ENCODE data around the gene OSBPL9. TPM values are rescaled to one million over a fixed set of nuclear protein-coding genes. Genes with fewer than 3 reads are reported as not detected.

The OSBPL9 gene
- total and polyA plus RNA-seq, 2 experiments from 2014 or later, result 71.0 to 288 TPM

DNA sequence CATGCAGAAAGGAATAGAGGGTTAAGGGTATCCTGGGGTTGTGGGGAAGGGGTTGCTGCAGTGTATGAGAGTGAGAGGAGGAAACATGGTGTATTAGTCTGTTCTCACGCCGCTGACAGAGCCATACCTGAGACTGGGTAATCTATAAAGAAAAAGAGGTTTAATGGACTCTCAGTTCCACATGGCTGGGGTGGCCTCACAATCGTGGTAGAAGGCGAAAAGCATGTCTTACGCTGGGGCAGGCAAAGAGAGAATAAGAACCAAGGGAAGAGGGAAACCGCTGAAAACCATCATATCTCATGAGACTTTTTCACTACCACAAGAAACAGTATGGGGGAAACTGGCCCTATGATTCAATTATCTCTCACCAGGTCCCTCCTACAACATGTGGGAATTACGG is 17.7 kb downstream of the OSBPL9 start:
- TF ChIP-seq, protein P1, sequence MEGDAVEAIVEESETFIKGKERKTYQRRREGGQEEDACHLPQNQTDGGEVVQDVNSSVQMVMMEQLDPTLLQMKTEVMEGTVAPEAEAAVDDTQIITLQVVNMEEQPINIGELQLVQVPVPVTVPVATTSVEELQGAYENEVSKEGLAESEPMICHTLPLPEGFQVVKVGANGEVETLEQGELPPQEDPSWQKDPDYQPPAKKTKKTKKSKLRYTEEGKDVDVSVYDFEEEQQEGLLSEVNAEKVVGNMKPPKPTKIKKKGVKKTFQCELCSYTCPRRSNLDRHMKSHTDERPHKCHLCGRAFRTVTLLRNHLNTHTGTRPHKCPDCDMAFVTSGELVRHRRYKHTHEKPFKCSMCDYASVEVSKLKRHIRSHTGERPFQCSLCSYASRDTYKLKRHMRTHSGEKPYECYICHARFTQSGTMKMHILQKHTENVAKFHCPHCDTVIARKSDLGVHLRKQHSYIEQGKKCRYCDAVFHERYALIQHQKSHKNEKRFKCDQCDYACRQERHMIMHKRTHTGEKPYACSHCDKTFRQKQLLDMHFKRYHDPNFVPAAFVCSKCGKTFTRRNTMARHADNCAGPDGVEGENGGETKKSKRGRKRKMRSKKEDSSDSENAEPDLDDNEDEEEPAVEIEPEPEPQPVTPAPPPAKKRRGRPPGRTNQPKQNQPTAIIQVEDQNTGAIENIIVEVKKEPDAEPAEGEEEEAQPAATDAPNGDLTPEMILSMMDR (IDR thresholded peaks at IDR 0.05; ENCODE audit: poor library complexity), result no peak
- TF ChIP-seq EZH2 (IDR thresholded peaks at IDR 0.05; ENCODE audit: borderline replicate concordance), result no peak
- no peak for TF ChIP-seq EZH2phosphoT487 (IDR thresholded peaks at IDR 0.05; ENCODE audit: low read depth, severe bottlenecking, unreplicated experiment)
- Histone ChIP-seq H3K9me2 (replicated peaks; ENCODE audit: insufficient read depth) (no peaks in the 10 kb centered on the region), H2AFZ (no peak overlapping the region), H3K27ac (peak overlapping the region; percentile 61), H3K36me3 (replicated peaks; ENCODE audit: insufficient read depth, low read depth) (no peaks in the 10 kb centered on the region), H3K27me3 (no peaks in the 10 kb centered on the region), H4K20me1 (ENCODE audit: insufficient read depth, poor library complexity, severe bottlenecking) (peaks cover 5% of the 10 kb centered on the region), H3K4me1 (ENCODE audit: insufficient read depth) (no peaks in the 10 kb centered on the region), H3K4me3 (no peak overlapping the region), H3K9me3 (ENCODE audit: low read depth) (no peaks in the 10 kb centered on the region), H3K79me2 (peaks cover 81% of the 10 kb centered on the region), H3K4me2 (peak overlapping the region; percentile 50)
- no peak for DNase-seq (ENCODE audit: low spot score)
- 85% methylated on average over 7 of the region's 7 CpGs for WGBS (ENCODE audit: low lambda C conversion rate, missing lambda C conversion rate)

DNA sequence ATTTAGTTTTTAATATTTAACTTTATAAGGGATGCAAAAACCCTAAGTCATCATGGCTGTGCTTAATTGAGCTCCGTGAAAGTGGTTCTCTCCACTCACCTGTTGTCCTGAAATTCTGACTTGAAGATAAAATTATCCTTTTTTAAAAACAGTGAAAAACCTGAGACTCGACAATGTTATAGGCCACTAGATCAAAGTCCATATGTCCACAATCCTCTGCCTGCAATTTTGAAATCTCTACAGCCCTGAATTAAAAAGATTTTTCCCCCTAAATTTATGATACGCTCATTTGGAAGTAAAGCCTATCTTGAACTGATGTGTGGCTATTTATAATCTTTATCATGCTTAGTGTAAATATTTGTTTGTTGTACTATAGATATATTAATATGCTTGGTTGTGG is 18.7 kb downstream of the OSBPL9 start:
- Histone ChIP-seq H3K27ac (peak overlapping the region; percentile 20), H3K36me3 (replicated peaks; ENCODE audit: insufficient read depth, low read depth) (no peaks in the 10 kb centered on the region)

DNA sequence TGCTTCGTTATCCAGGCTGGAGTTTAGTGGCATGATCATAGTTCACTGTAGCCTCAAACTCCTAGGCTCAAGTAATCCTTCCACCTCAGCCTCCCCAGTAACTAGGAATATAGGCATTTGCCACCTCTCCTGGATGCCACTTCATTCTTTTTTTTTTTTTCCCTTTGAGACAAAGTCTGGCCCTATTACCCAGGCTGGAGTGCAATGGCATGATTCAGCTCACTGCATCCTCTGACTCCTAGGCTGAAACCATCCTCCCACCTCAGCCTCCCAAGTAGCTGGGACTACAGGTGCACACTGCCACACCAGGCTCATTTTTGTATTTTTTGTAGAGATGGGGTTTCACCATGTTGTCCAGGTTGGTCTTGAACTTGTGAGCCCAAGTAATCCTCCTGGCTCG is 19.3 kb downstream of the OSBPL9 start:
- no peaks in the 10 kb centered on the region for H3K9me2 ChIP-seq (replicated peaks; ENCODE audit: insufficient read depth)
- no peaks in the 10 kb centered on the region for H3K36me3 ChIP-seq (replicated peaks; ENCODE audit: insufficient read depth, low read depth)
- no peaks in the 10 kb centered on the region for H3K9me3 ChIP-seq (ENCODE audit: low read depth)
- no peaks in the 10 kb centered on the region for H3K27me3 ChIP-seq
- H3K4me2 ChIP-seq, result peak overlapping the region; percentile 22
- H3K4me1 ChIP-seq (ENCODE audit: insufficient read depth), result no peaks in the 10 kb centered on the region
- TF ChIP-seq, protein P1 (IDR thresholded peaks at IDR 0.05; ENCODE audit: poor library complexity), result no peak
- no peak for TF ChIP-seq EZH2 (IDR thresholded peaks at IDR 0.05; ENCODE audit: borderline replicate concordance)
- no peak for TF ChIP-seq EZH2phosphoT487 (IDR thresholded peaks at IDR 0.05; ENCODE audit: low read depth, severe bottlenecking, unreplicated experiment)
- DNase-seq (ENCODE audit: low spot score), result no peak
- H3K79me2 ChIP-seq, result peaks cover 80% of the 10 kb centered on the region
- peak overlapping the region; percentile 20 for H3K27ac ChIP-seq
- no peaks in the 10 kb centered on the region for H4K20me1 ChIP-seq (ENCODE audit: insufficient read depth, poor library complexity, severe bottlenecking)
- H2AFZ ChIP-seq, result no peak overlapping the region
- no peak overlapping the region for H3K4me3 ChIP-seq
- WGBS (ENCODE audit: low lambda C conversion rate, missing lambda C conversion rate), result 100% methylated on average over 1 of the region's 2 CpGs

More for the DNA sequence above, 18.7 kb downstream of the OSBPL9 start:
- no peak overlapping the region for H3K4me3 ChIP-seq
- peak overlapping the region; percentile 50 for H3K4me2 ChIP-seq
- H4K20me1 ChIP-seq (ENCODE audit: insufficient read depth, poor library complexity, severe bottlenecking), result no peaks in the 10 kb centered on the region
- WGBS (ENCODE audit: low lambda C conversion rate, missing lambda C conversion rate), result 56% methylated on average over 3 of the region's 3 CpGs
- no peak overlapping the region for H2AFZ ChIP-seq
- no peaks in the 10 kb centered on the region for H3K9me2 ChIP-seq (replicated peaks; ENCODE audit: insufficient read depth)
- no peaks in the 10 kb centered on the region for H3K27me3 ChIP-seq
- H3K79me2 ChIP-seq, result peaks cover 80% of the 10 kb centered on the region
- TF ChIP-seq, protein P1 (IDR thresholded peaks at IDR 0.05; ENCODE audit: poor library complexity), result no peak
- no peak for TF ChIP-seq EZH2phosphoT487 (IDR thresholded peaks at IDR 0.05; ENCODE audit: low read depth, severe bottlenecking, unreplicated experiment)
- TF ChIP-seq EZH2 (IDR thresholded peaks at IDR 0.05; ENCODE audit: borderline replicate concordance), result no peak
- DNase-seq (ENCODE audit: low spot score), result no peak
- H3K9me3 ChIP-seq (ENCODE audit: low read depth), result no peaks in the 10 kb centered on the region
- no peaks in the 10 kb centered on the region for H3K4me1 ChIP-seq (ENCODE audit: insufficient read depth)
